Activated T-cell treated with anti-CD3 and anti-CD28 coated beads, Interleukin-2, amount 50 U/mL, for 4 hours (primary cell): ENCODE data around the gene PCSK6. TPM values are rescaled to one million over a fixed set of nuclear protein-coding genes. Genes with fewer than 3 reads are reported as not detected.

ENCODE experiments used
- ATAC-seq, 2 donors: fragments of 200-7000 bp; cut with Tn5 transposase; one replicate each; pipeline ENCODE4 v1.10.0; 2021
- DNase-seq: peaks from one replicate; pipeline ENCODE4 v3.0.0-alpha.2; 2020
- H3K27me3 Mint-ChIP-seq: one replicate; pipeline ENCODE4 v1.8.0; 2021; ENCODE audit warnings: low read depth, mixed read lengths
- H3K36me3 Mint-ChIP-seq: one replicate; pipeline ENCODE4 v1.8.0; 2022; ENCODE audit warnings: mixed read lengths; ENCODE audit not compliant: insufficient read depth
- H3K4me1 Mint-ChIP-seq: one replicate; pipeline ENCODE4 v1.8.0; 2021; ENCODE audit warnings: low read depth, mixed read lengths
- H3K4me3 Mint-ChIP-seq: one replicate; pipeline ENCODE4 v1.8.0; 2021; ENCODE audit warnings: mild to moderate bottlenecking, moderate library complexity, mixed read lengths
- H3K9me3 Mint-ChIP-seq: one replicate; pipeline ENCODE4 v1.8.0; 2021; ENCODE audit warnings: mixed read lengths
- total RNA-seq, 3 donors: library from RNA; stranded (reverse); gene quantifications; one replicate each; pipeline ENCODE4 v1.2.1, GENCODE V29; 2021

Gene PCSK6
- total RNA-seq, 3 donors from 2014 or later = 0.53 to 0.83 (median 0.65) TPM

- DNase-seq (no peak), ATAC-seq (no peak)
- Mint-ChIP-seq H3K27me3 (peaks cover 15% of the 10 kb centered on the region), H3K9me3 (no peaks in the 10 kb centered on the region), H3K4me3 (no peak overlapping the region), H3K4me1 (peaks cover 12% of the 10 kb centered on the region), H3K36me3 (no peaks in the 10 kb centered on the region)
These were observed 167.4 kb downstream of the PCSK6 start for GRCh38 chr15:101322016-101322695.

- H3K9me3 Mint-ChIP-seq = no peaks in the 10 kb centered on the region
- H3K4me1 Mint-ChIP-seq = peaks cover 12% of the 10 kb centered on the region
- peak; percentile 19 for DNase-seq
- H3K36me3 Mint-ChIP-seq = no peaks in the 10 kb centered on the region
- peaks cover 6% of the 10 kb centered on the region for H3K27me3 Mint-ChIP-seq
- H3K4me3 Mint-ChIP-seq = peak overlapping the region; percentile 78
- peak; percentile 92 to 95 for ATAC-seq
These were observed 168.9 kb downstream of the PCSK6 start for GRCh38 chr15:101320501-101321052.

- no peak overlapping the region for H3K4me3 Mint-ChIP-seq
- H3K36me3 Mint-ChIP-seq = no peaks in the 10 kb centered on the region
- no peaks in the 10 kb centered on the region for H3K9me3 Mint-ChIP-seq
- DNase-seq (no peak), ATAC-seq (no peak)
- peaks cover 7% of the 10 kb centered on the region for H3K27me3 Mint-ChIP-seq
- H3K4me1 Mint-ChIP-seq = peaks cover 12% of the 10 kb centered on the region
These were observed 170.7 kb downstream of the PCSK6 start for GRCh38 chr15:101318839-101319238.

GRCh38 chr15:101318147-101318819 is 171.2 kb downstream of the PCSK6 start:
- DNase-seq = no peak
- Mint-ChIP-seq H3K4me1 (peaks cover 12% of the 10 kb centered on the region), H3K36me3 (no peaks in the 10 kb centered on the region), H3K4me3 (no peak overlapping the region), H3K9me3 (no peaks in the 10 kb centered on the region), H3K27me3 (peaks cover 8% of the 10 kb centered on the region)
- no peak for ATAC-seq

- Mint-ChIP-seq H3K9me3 (no peaks in the 10 kb centered on the region), H3K36me3 (no peaks in the 10 kb centered on the region), H3K4me3 (no peak overlapping the region), H3K27me3 (peaks cover 8% of the 10 kb centered on the region), H3K4me1 (peaks cover 12% of the 10 kb centered on the region)
- ATAC-seq (no peak), DNase-seq (no peak)
These were observed 172.1 kb downstream of the PCSK6 start for GRCh38 chr15:101317336-101317872.

- ATAC-seq (no peak), DNase-seq (no peak)
- H3K4me3 Mint-ChIP-seq = no peak overlapping the region
- H3K27me3 Mint-ChIP-seq = peaks cover 4% of the 10 kb centered on the region
- no peaks in the 10 kb centered on the region for H3K36me3 Mint-ChIP-seq
- H3K4me1 Mint-ChIP-seq = peaks cover 12% of the 10 kb centered on the region
- no peaks in the 10 kb centered on the region for H3K9me3 Mint-ChIP-seq
These were observed 173.0 kb downstream of the PCSK6 start for GRCh38 chr15:101316529-101316928.

GRCh38 chr15:101315736-101316135 is 173.8 kb downstream of the PCSK6 start:
- Mint-ChIP-seq H3K4me1 (peaks cover 7% of the 10 kb centered on the region), H3K9me3 (no peaks in the 10 kb centered on the region), H3K36me3 (no peaks in the 10 kb centered on the region), H3K4me3 (no peak overlapping the region), H3K27me3 (peaks cover 4% of the 10 kb centered on the region)
- no peak for DNase-seq
- ATAC-seq = no peak

GRCh38 chr15:101314336-101315125 is 175.0 kb downstream of the PCSK6 start:
- H3K27me3 Mint-ChIP-seq = peaks cover 4% of the 10 kb centered on the region
- ATAC-seq = no peak

GRCh38 chr15:101313041-101313761 is 176.3 kb downstream of the PCSK6 start:
- peaks cover 4% of the 10 kb centered on the region for H3K27me3 Mint-ChIP-seq
- no peaks in the 10 kb centered on the region for H3K4me1 Mint-ChIP-seq
- no peak for DNase-seq
- no peaks in the 10 kb centered on the region for H3K9me3 Mint-ChIP-seq
- H3K4me3 Mint-ChIP-seq = no peak overlapping the region
- ATAC-seq = no peak
- H3K36me3 Mint-ChIP-seq = no peaks in the 10 kb centered on the region

More at GRCh38 chr15:101314336-101315125, 175.0 kb downstream of the PCSK6 start:
- Mint-ChIP-seq H3K9me3 (no peaks in the 10 kb centered on the region), H3K4me1 (no peaks in the 10 kb centered on the region), H3K4me3 (no peak overlapping the region), H3K36me3 (no peaks in the 10 kb centered on the region)
- no peak for DNase-seq

- H3K4me1 Mint-ChIP-seq = no peaks in the 10 kb centered on the region
- ATAC-seq = no peak
- peaks cover 5% of the 10 kb centered on the region for H3K27me3 Mint-ChIP-seq
- H3K4me3 Mint-ChIP-seq = no peak overlapping the region
- no peak for DNase-seq
- no peaks in the 10 kb centered on the region for H3K36me3 Mint-ChIP-seq
- no peaks in the 10 kb centered on the region for H3K9me3 Mint-ChIP-seq
These were observed 179.0 kb downstream of the PCSK6 start for GRCh38 chr15:101310508-101310907.

- H3K4me1 Mint-ChIP-seq = no peaks in the 10 kb centered on the region
- H3K27me3 Mint-ChIP-seq = peaks cover 5% of the 10 kb centered on the region
- H3K36me3 Mint-ChIP-seq = no peaks in the 10 kb centered on the region
- no peak for DNase-seq
- H3K9me3 Mint-ChIP-seq = no peaks in the 10 kb centered on the region
- H3K4me3 Mint-ChIP-seq = no peak overlapping the region
- ATAC-seq = no peak
These were observed 179.4 kb downstream of the PCSK6 start for GRCh38 chr15:101310161-101310480.

- Mint-ChIP-seq H3K27me3 (peaks cover 6% of the 10 kb centered on the region), H3K4me3 (no peak overlapping the region), H3K36me3 (no peaks in the 10 kb centered on the region), H3K9me3 (no peaks in the 10 kb centered on the region), H3K4me1 (no peaks in the 10 kb centered on the region)
- DNase-seq (no peak), ATAC-seq (no peak)
These were observed 179.9 kb downstream of the PCSK6 start for GRCh38 chr15:101309436-101310160.

GRCh38 chr15:101308604-101309435 is 180.7 kb downstream of the PCSK6 start:
- DNase-seq = no peak
- no peak overlapping the region for H3K4me3 Mint-ChIP-seq
- ATAC-seq = no peak
- H3K27me3 Mint-ChIP-seq = peaks cover 4% of the 10 kb centered on the region
- no peaks in the 10 kb centered on the region for H3K9me3 Mint-ChIP-seq
- no peaks in the 10 kb centered on the region for H3K4me1 Mint-ChIP-seq
- no peaks in the 10 kb centered on the region for H3K36me3 Mint-ChIP-seq
